Measurements from ENCODE around the gene FLNC. TPM values are rescaled to one million over a fixed set of nuclear protein-coding genes. Genes with fewer than 3 reads are reported as not detected.

FLNC gene
- total and polyA plus RNA-seq, 9 of the 15 experiments (the other 6 are each of a cell fraction or from before 2014, with no cell fraction given): 0.90 to 155 (median 28.8) TPM

GRCh38 chr7:128885370-128886187 lies 55.4 kb downstream of the FLNC start (continued):
- TF ChIP-seq, protein P1, sequence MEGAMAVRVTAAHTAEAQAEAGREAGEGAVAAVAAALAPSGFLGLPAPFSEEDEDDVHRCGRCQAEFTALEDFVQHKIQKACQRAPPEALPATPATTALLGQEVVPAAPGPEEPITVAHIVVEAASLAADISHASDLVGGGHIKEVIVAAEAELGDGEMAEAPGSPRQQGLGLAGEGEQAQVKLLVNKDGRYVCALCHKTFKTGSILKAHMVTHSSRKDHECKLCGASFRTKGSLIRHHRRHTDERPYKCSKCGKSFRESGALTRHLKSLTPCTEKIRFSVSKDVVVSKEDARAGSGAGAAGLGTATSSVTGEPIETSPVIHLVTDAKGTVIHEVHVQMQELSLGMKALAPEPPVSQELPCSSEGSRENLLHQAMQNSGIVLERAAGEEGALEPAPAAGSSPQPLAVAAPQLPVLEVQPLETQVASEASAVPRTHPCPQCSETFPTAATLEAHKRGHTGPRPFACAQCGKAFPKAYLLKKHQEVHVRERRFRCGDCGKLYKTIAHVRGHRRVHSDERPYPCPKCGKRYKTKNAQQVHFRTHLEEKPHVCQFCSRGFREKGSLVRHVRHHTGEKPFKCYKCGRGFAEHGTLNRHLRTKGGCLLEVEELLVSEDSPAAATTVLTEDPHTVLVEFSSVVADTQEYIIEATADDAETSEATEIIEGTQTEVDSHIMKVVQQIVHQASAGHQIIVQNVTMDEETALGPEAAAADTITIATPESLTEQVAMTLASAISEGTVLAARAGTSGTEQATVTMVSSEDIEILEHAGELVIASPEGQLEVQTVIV (CRISPR knock-in tag; IDR thresholded peaks at IDR 0.05; ENCODE audit: borderline replicate concordance): no peak
- no peak for TF ChIP-seq ZNF174 (CRISPR knock-in tag; IDR thresholded peaks at IDR 0.05)
- TF ChIP-seq ZNF785 (CRISPR knock-in tag; IDR thresholded peaks at IDR 0.05): no peak
- TF ChIP-seq ZNF431 (CRISPR knock-in tag; IDR thresholded peaks at IDR 0.05): no peak
- 0 out of 2 replicates have a peak, but pooled peaks have one; percentile 49 for TF ChIP-seq PTBP1 (IDR thresholded peaks at IDR 0.05; ENCODE audit: low read depth, low read length)
- TF ChIP-seq BHLHE40 (IDR thresholded peaks at IDR 0.05; ENCODE audit: low read length): peak; percentile 22
- no peak for TF ChIP-seq ATF2 (CRISPR knock-in tag; IDR thresholded peaks at IDR 0.05)
- TF ChIP-seq, protein P2, sequence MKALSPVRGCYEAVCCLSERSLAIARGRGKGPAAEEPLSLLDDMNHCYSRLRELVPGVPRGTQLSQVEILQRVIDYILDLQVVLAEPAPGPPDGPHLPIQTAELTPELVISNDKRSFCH (CRISPR knock-in tag; IDR thresholded peaks at IDR 0.05): no peak
- TF ChIP-seq, protein P2 (tag; IDR thresholded peaks at IDR 0.05): no peak
- TF ChIP-seq FOXK1 (CRISPR knock-in tag; IDR thresholded peaks at IDR 0.05; ENCODE audit: borderline replicate concordance): no peak
- no peak for TF ChIP-seq ARID1B (IDR thresholded peaks at IDR 0.05)
- TF ChIP-seq ADNP (tag; IDR thresholded peaks at IDR 0.05): peak; percentile 92
- peak in 1 of 2 experiments; percentile 15; a peak in 1 of 4 replicates for TF ChIP-seq RCOR1 (IDR thresholded peaks at IDR 0.05; ENCODE audit: borderline replicate concordance in 1 of 2, low read depth in 2 of 2, low read length in 2 of 2)
- TF ChIP-seq ILK (tag; IDR thresholded peaks at IDR 0.05; ENCODE audit: borderline replicate concordance, low read depth): no peak
- TF ChIP-seq, protein P3, sequence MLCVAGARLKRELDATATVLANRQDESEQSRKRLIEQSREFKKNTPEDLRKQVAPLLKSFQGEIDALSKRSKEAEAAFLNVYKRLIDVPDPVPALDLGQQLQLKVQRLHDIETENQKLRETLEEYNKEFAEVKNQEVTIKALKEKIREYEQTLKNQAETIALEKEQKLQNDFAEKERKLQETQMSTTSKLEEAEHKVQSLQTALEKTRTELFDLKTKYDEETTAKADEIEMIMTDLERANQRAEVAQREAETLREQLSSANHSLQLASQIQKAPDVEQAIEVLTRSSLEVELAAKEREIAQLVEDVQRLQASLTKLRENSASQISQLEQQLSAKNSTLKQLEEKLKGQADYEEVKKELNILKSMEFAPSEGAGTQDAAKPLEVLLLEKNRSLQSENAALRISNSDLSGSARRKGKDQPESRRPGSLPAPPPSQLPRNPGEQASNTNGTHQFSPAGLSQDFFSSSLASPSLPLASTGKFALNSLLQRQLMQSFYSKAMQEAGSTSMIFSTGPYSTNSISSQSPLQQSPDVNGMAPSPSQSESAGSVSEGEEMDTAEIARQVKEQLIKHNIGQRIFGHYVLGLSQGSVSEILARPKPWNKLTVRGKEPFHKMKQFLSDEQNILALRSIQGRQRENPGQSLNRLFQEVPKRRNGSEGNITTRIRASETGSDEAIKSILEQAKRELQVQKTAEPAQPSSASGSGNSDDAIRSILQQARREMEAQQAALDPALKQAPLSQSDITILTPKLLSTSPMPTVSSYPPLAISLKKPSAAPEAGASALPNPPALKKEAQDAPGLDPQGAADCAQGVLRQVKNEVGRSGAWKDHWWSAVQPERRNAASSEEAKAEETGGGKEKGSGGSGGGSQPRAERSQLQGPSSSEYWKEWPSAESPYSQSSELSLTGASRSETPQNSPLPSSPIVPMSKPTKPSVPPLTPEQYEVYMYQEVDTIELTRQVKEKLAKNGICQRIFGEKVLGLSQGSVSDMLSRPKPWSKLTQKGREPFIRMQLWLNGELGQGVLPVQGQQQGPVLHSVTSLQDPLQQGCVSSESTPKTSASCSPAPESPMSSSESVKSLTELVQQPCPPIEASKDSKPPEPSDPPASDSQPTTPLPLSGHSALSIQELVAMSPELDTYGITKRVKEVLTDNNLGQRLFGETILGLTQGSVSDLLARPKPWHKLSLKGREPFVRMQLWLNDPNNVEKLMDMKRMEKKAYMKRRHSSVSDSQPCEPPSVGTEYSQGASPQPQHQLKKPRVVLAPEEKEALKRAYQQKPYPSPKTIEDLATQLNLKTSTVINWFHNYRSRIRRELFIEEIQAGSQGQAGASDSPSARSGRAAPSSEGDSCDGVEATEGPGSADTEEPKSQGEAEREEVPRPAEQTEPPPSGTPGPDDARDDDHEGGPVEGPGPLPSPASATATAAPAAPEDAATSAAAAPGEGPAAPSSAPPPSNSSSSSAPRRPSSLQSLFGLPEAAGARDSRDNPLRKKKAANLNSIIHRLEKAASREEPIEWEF (CRISPR knock-in tag; IDR thresholded peaks at IDR 0.05): no peak
- no peak for TF ChIP-seq SETDB1 (IDR thresholded peaks at IDR 0.05; ENCODE audit: low read length)
